HepG2 (cell line): ENCODE data around the gene LBX2. TPM values are rescaled to one million over a fixed set of nuclear protein-coding genes. Genes with fewer than 3 reads are reported as not detected.

Experiments
- ATAC-seq: fragments of 200-7000 bp; cut with Tn5 transposase; 3 replicates; pipeline ENCODE4 v1.9.1; 2020; ENCODE audit warnings: mild to moderate bottlenecking, moderate library complexity
- BruUV-seq: library from RNA; stranded (reverse); fragments of 400-500 nt; replicated peaks from 2 replicates; lab custom pipeline; 2021; lab: Mats Ljungman, UMichigan
- CTCF ChIA-PET: fragments of 300-600 bp; formaldehyde crosslinking; extraction: SDS; loops from one replicate; lab custom pipeline; 2021; ENCODE audit warnings: low total read pairs, inconsistent platforms, low intra/inter-chr PET ratio; lab: Yijun Ruan, JAX
- POLR2A ChIA-PET: fragments of 350-600 bp; sonication (Branson Sonifier 250); formaldehyde crosslinking; loops from one replicate; lab custom pipeline; 2020; ENCODE audit warnings: antibody characterized with exemption, inconsistent platforms; lab: Yijun Ruan, JAX
- DNase-seq: peaks from one replicate; pipeline ENCODE4 v3.0.0-alpha.2; 2015; ENCODE audit warnings: low spot score
- FAIRE-seq: peaks from 3 replicates; lab custom pipeline; 2011; peaks lifted over from hg19 to GRCh38; lab: Jason Lieb, UNC
- H2AFZ ChIP-seq: one replicate; pipeline ENCODE4 v1.6.1; 2011; ENCODE audit warnings: low read length, inconsistent platforms
- H3K27ac ChIP-seq: fragments of 300-600 bp; 3 replicates; pipeline ENCODE4 v1.8.0; 2011; ENCODE audit warnings: mixed run types, mild to moderate bottlenecking, mixed read lengths, low read length, inconsistent platforms; ENCODE audit not compliant: insufficient read depth; ENCODE audit errors: extremely low read length
- H3K27me3 ChIP-seq, 2 experiments: fragments of 200-600 bp in 1 of 2; 2 replicates in 1 of 2; 3 replicates in 1 of 2; pipeline versions ENCODE4 v1.6.0 to v1.8.0; 2011; ENCODE audit warnings: low read length in 2 of 2, mild to moderate bottlenecking in 2 of 2, moderate library complexity in 2 of 2, inconsistent platforms in 1 of 2; ENCODE audit not compliant: insufficient read depth in 2 of 2, control insufficient read depth in 1 of 2
- H3K36me3 ChIP-seq, 2 experiments: fragments of 200-600 bp in 1 of 2; replicated peaks in 1 of 2; 2 replicates in 1 of 2; 3 replicates in 1 of 2; pipeline versions ENCODE4 v1.5.1 to v1.8.0; 2011; ENCODE audit warnings: low read length in 2 of 2, inconsistent platforms in 1 of 2; ENCODE audit not compliant: insufficient read depth in 2 of 2, control insufficient read depth in 1 of 2
- H3K4me1 ChIP-seq: 2 replicates; pipeline ENCODE4 v1.5.1; 2012; ENCODE audit warnings: low read length, inconsistent platforms; ENCODE audit not compliant: insufficient read depth
- H3K4me2 ChIP-seq: 2 replicates; pipeline ENCODE4 v1.6.0; 2011; ENCODE audit warnings: low read depth, low read length, inconsistent platforms
- H3K4me3 ChIP-seq, 3 experiments: fragments of 200-600 bp in 1 of 3; sonication (generic), shearing (Covaris generic) in 1 of 3; replicated peaks in 1 of 3; 2 replicates each; pipeline ENCODE4 v1.5.1; 2011 to 2016; ENCODE audit warnings: low read length in 3 of 3, inconsistent platforms in 2 of 3, low read depth in 2 of 3, mild to moderate bottlenecking in 2 of 3, control low read depth in 1 of 3, mixed read lengths in 1 of 3; ENCODE audit not compliant: insufficient read depth in 1 of 3
- H3K79me2 ChIP-seq: one replicate; pipeline ENCODE4 v1.6.1; 2011; ENCODE audit warnings: low read length, inconsistent platforms; ENCODE audit not compliant: insufficient read depth
- H3K9ac ChIP-seq: 2 replicates; pipeline ENCODE4 v1.6.0; 2011; ENCODE audit warnings: mild to moderate bottlenecking, low read depth, low read length, inconsistent platforms; ENCODE audit not compliant: insufficient read depth
- H3K9me3 ChIP-seq: 2 replicates; pipeline ENCODE4 v1.5.1; 2012; ENCODE audit warnings: mild to moderate bottlenecking, low read length
- H4K20me1 ChIP-seq: 2 replicates; pipeline ENCODE4 v1.6.0; 2011; ENCODE audit warnings: inconsistent platforms, mild to moderate bottlenecking, low read length, moderate library complexity; ENCODE audit not compliant: insufficient read depth
- ISX ChIP-seq: sonication (generic); formaldehyde crosslinking; conservative IDR thresholded peaks from 2 replicates; pipeline ENCODE4 v1.5.0; 2020; ENCODE audit warnings: missing genetic modification reagents
- NAIF1 ChIP-seq: sonication (generic); formaldehyde crosslinking; IDR thresholded peaks from 2 replicates; pipeline ENCODE4 v1.5.0; 2020; ENCODE audit warnings: mild to moderate bottlenecking, missing genetic modification reagents, borderline replicate concordance
- NR0B2 ChIP-seq: sonication (generic); formaldehyde crosslinking; IDR thresholded peaks from 2 replicates; pipeline ENCODE4 v1.4.0; 2020; ENCODE audit warnings: mild to moderate bottlenecking, missing genetic modification reagents
- ZFP36L2 ChIP-seq: sonication (generic); formaldehyde crosslinking; IDR thresholded peaks from 2 replicates; pipeline ENCODE4 v1.4.0; 2020; ENCODE audit warnings: missing genetic modification reagents
- WGBS: methylation state at CpG from one replicate; pipeline ENCODE4 v1.1.6; 2017; ENCODE audit warnings: low lambda C conversion rate; 5-methylcytosine and 5-hydroxymethylcytosine counted together
- in situ Hi-C: cut with HindIII; loops from 2 replicates; pipeline ENCODE4 v1.10.0; 2017; ENCODE audit warnings: low pct_unique_long_range_greater_than_20kb; ENCODE audit not compliant: extremely low pct_ligation_motif_present
- intact Hi-C: fragments of 100-400 bp; cut with micrococcal nuclease; formaldehyde crosslinking; loops from one replicate; pipeline ENCODE4 v1.10.0; 2022; ENCODE audit not compliant: unreplicated experiment
- polyA plus RNA-seq, 8 experiments: library from polyadenylated mRNA; depleted of rRNA in 3 of 8; stranded (reverse) in 7 of 8; unstranded in 1 of 8; fragments of >200 nt; fragmentation: Illumina TruSeq in 4 of 8; extraction: Trizol in 4 of 8; gene quantifications; 2 replicates each; pipeline versions ENCODE4 v1.2.1 to v1.2.3, GENCODE V29; 2011 to 2016; ENCODE audit warnings: low read depth in 4 of 8, missing spikeins in 1 of 8, mixed read lengths in 1 of 8; ENCODE audit not compliant: insufficient read depth in 1 of 8
- total RNA-seq, 5 experiments: library from RNA; depleted of rRNA; stranded (reverse); fragments of >200 nt; fragmentation: Illumina TruSeq; extraction: Trizol; gene quantifications; 2 replicates each; pipeline ENCODE4 v1.2.3, GENCODE V29; 2016; ENCODE audit warnings: low read depth in 1 of 5
- TF ChIP-seq, protein P1 (sequence below): sonication (generic); formaldehyde crosslinking; IDR thresholded peaks from 2 replicates; pipeline ENCODE4 v1.9.0; 2022; ENCODE audit warnings: low read depth, missing genetic modification reagents
- TF ChIP-seq, protein P2 (sequence below): sonication (generic); formaldehyde crosslinking; IDR thresholded peaks from 2 replicates; pipeline ENCODE4 v1.4.0; 2020; ENCODE audit warnings: missing genetic modification reagents
- TF ChIP-seq, protein P3 (sequence below): sonication (generic); formaldehyde crosslinking; IDR thresholded peaks from 2 replicates; pipeline ENCODE4 v1.9.0; 2022; ENCODE audit warnings: missing genetic modification reagents, mild to moderate bottlenecking, borderline replicate concordance

LBX2 gene
- total and polyA plus RNA-seq, 2 of the 13 experiments (the other 11 are each of a cell fraction or from before 2014, with no cell fraction given): 6.4 to 8.1 TPM

GRCh38 chr2:74507145-74507925, 7.9 kb upstream of the LBX2 start, which contains the start of gene PCGF1:
PCGF1 (minus strand) TSS chr2:74507695; CDS start chr2:74507668, 27 bp downstream.
- H2AFZ ChIP-seq: peak within 1 kb of the TSS; percentile 34
- peak within 1 kb of the TSS; percentile 98 for H3K4me2 ChIP-seq
- no peaks in the 10 kb centered on the region for H4K20me1 ChIP-seq
- H3K27ac ChIP-seq: peak within 1 kb of the TSS; percentile 95
- H3K4me1 ChIP-seq: peaks cover 72% of the 10 kb centered on the region
- intact Hi-C loops: loop anchor here (1.0 to 2.0 kb wide), 3 partner anchors 22 to 79 kb away; partner anchors contain the start of genes AUP1, HTRA2 and TTC31
- H3K36me3 ChIP-seq: no peaks in the 10 kb centered on the region; a peak in 3 of 5 replicates
- DNase-seq (peak; percentile 98), ATAC-seq (peak; percentile 78), FAIRE-seq (peak; percentile 86)
- H3K4me3 ChIP-seq: peak within 1 kb of the TSS; percentile 79 to 97 (median 95)
- H3K9ac ChIP-seq: peak within 1 kb of the TSS; percentile 94
- ChIA-PET CTCF (interaction anchor here (1.1 to 1.9 kb wide), 4 partner anchors 22 to 81 kb away, joined by 3 to 10 read pairs (median 7); partner anchors contain the start of genes AUP1, CCDC142, HTRA2 and TTC31), POLR2A (interaction anchor here (0.8 to 16.5 kb wide), 18 partner anchors 9 to 94 kb away, joined by 3 to 795 read pairs (median 6); partner anchors contain the start of genes AUP1, CCDC142, DQX1 and HTRA2)
- H3K9me3 ChIP-seq: no peaks in the 10 kb centered on the region
- H3K27me3 ChIP-seq: no peaks in the 10 kb centered on the region; a peak in 1 of 5 replicates
- in situ Hi-C loops: no loop called here
- 1% methylated on average over 34 of the region's 56 CpGs for WGBS
- BruUV-seq: no TSS peak
- H3K79me2 ChIP-seq: peaks cover 41% of the 10 kb centered on the region
- TF ChIP-seq NR0B2 (CRISPR knock-in tag) (peak; percentile 85; the same call in 1 of the 2 replicates), NAIF1 (CRISPR knock-in tag) (peak; percentile 14; the same call in 1 of the 2 replicates), ZFP36L2 (CRISPR knock-in tag) (no peak), ISX (no peak)
- TF ChIP-seq, protein P1, sequence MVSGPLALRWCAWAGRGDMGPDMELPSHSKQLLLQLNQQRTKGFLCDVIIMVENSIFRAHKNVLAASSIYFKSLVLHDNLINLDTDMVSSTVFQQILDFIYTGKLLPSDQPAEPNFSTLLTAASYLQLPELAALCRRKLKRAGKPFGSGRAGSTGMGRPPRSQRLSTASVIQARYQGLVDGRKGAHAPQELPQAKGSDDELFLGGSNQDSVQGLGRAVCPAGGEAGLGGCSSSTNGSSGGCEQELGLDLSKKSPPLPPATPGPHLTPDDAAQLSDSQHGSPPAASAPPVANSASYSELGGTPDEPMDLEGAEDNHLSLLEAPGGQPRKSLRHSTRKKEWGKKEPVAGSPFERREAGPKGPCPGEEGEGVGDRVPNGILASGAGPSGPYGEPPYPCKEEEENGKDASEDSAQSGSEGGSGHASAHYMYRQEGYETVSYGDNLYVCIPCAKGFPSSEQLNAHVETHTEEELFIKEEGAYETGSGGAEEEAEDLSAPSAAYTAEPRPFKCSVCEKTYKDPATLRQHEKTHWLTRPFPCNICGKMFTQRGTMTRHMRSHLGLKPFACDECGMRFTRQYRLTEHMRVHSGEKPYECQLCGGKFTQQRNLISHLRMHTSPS (CRISPR knock-in tag): 0 out of 2 replicates have a peak, but pooled peaks have one; percentile 55
- TF ChIP-seq, protein P2, sequence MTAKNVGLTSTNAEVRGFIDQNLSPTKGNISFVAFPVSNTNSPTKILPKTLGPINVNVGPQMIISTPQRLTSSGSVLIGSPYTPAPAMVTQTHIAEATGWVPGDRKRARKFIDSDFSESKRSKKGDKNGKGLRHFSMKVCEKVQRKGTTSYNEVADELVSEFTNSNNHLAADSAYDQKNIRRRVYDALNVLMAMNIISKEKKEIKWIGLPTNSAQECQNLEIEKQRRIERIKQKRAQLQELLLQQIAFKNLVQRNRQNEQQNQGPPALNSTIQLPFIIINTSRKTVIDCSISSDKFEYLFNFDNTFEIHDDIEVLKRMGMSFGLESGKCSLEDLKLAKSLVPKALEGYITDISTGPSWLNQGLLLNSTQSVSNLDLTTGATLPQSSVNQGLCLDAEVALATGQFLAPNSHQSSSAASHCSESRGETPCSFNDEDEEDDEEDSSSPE (CRISPR knock-in tag): peak; percentile 85; the same call in 1 of the 2 replicates
- TF ChIP-seq, protein P3, sequence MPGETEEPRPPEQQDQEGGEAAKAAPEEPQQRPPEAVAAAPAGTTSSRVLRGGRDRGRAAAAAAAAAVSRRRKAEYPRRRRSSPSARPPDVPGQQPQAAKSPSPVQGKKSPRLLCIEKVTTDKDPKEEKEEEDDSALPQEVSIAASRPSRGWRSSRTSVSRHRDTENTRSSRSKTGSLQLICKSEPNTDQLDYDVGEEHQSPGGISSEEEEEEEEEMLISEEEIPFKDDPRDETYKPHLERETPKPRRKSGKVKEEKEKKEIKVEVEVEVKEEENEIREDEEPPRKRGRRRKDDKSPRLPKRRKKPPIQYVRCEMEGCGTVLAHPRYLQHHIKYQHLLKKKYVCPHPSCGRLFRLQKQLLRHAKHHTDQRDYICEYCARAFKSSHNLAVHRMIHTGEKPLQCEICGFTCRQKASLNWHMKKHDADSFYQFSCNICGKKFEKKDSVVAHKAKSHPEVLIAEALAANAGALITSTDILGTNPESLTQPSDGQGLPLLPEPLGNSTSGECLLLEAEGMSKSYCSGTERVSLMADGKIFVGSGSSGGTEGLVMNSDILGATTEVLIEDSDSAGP (CRISPR knock-in tag): peak; percentile 95; the same call in 1 of the 2 replicates
